Choroid plexus epithelial cell (primary cell): Measurements from ENCODE around the gene ELMO1.
"Not testable (repeated sequence)": the region's sequence is repeated elsewhere in the genome, so short reads cannot be mapped to it uniquely, and the experiment has no call there.

Experiments
- DNase-seq: peaks from one replicate; pipeline ENCODE4 v3.0.0-alpha.2; 2010; ENCODE audit warnings: low read depth
- H3K4me3 ChIP-seq: 2 replicates; pipeline ENCODE4 v1.5.1; 2011; ENCODE audit warnings: low read depth, mild to moderate bottlenecking, control low read depth, low read length, moderate library complexity
- CTCF ChIP-seq: conservative IDR thresholded peaks from 2 replicates; pipeline ENCODE4 v1.5.1; 2011; ENCODE audit warnings: low read depth, mild to moderate bottlenecking, control low read depth, inconsistent platforms, low read length, moderate library complexity

ELMO1 gene

DNA sequence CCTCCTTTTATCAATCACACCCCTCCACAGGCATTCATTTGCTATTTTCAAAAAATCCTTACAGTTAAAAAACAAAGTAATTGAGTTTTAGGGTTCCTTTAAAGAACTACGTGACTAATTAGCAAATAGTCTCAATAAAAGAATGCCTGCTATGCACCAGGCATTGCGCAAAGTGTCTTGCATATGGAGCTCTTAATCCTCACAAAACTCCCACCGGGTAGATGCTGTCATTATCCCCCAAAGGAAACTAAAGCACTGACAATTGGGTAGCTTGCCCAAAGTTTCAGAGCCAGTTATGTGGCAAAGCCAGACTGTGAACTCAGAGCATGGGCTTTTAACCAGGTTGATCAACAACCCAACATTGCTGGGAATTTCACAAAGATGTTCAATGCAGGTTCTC lies 305.7 kb downstream of the ELMO1 start:
- DNase-seq: no peak
- TF ChIP-seq CTCF: no peak
- no peak overlapping the region for H3K4me3 ChIP-seq

DNA sequence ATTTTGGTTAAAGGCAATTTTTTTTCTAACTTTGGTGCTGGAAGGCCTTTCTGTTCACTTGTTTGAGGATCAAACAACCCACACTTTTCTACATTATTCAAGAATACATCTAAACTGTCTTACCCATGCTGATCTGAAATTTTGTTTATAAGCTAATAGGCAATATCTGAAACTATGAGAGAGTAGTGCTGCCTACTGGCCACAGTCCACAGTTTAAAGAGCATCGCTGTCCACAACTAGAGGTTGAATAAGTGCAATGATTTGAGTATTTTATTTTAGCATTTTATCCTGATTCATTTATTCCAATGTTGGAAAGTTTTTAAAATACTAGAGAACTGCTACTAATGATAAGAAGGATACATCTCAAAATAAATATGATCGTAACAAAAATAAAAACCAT lies 306.9 kb downstream of the ELMO1 start:
- DNase-seq: no peak
- H3K4me3 ChIP-seq: no peak overlapping the region
- TF ChIP-seq CTCF: no peak

- H3K4me3 ChIP-seq, DNase-seq: not testable (repeated sequence)
Measured at GRCh38 chr7:37133902-37134301, 314.8 kb downstream of the ELMO1 start.

DNA sequence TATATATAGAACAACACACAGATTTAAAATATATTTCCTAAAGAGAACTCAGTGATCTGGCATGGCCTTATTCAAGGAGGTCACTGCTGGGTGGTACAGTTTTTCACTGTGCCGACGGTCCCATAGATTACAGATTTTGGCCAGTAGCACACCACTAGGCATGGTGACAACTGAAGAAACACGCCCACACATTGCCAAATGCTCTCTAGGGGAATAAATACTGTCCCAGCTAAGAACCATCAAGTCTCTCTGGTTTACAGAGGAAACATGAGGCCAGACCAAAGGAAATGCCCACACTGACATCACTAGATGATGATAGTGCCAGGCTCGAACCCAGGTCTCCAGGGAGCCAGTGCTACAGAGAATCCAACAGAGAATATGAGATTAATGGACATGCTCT lies 316.8 kb downstream of the ELMO1 start:
- H3K4me3 ChIP-seq: no peak overlapping the region
- TF ChIP-seq CTCF: no peak
- DNase-seq: no peak

- H3K4me3 ChIP-seq: no peak overlapping the region
- no peak for DNase-seq
- no peak for TF ChIP-seq CTCF
Measured at GRCh38 chr7:37129035-37129425, 319.6 kb downstream of the ELMO1 start.

DNA sequence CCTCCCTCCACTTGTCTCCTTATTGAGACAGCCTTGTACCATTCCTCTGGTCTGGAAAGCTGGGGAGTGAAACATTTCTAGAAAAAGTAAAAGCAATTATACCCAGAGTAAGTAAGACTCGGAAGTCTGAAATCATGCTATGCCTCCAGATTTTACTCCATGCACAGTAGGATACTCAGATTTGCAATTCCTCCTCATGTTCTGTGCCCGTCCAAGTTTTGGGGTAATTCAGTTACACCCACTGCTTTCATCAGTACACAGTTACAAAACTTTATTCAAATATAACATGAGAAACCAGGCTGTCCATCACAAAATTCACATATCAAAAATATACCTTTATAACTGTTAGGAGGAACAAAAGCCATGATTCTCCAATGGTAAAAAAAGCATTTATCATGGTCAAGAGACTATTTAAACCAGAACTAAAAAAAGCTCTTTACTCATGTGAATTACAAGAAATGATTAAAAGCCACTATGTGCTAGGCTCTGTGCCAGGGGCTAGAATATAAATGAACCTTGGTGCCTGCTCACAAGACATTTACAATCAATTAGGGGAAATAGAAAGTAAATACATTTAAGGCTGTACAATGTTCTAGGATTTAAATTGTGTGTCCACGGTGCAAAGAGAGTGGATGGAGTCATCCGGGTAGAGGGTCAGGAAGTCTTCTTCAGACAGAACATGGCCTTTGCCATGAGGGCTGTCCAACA lies 320.2 kb downstream of the ELMO1 start:
- DNase-seq: no peak
- no peak overlapping the region for H3K4me3 ChIP-seq
- TF ChIP-seq CTCF: no peak

DNA sequence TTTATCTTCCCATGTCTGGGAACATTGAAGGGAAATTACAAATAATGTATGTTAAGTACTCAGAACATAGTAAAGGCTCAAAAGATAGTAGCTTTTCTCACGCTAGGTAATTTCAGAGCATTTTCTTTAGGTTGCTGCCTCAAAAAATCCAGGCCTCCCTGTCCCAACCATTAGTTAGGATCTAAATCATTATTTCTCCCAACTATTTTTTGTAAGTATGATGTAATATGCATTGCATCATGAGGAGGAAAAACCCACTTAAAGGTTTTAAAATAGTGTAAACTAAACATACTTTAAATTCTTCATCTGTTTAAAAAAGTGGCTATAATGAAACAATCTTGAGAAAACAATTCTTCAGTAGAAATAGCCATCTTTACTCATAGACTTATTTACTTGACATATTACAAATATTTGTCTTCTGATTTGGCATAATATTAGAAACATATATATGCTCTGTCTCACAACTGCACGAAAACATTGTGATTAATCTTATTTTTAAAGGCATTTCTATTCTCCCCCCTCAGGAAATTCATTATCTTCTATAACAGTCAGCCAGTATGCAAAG lies 329.3 kb downstream of the ELMO1 start:
- no peak for TF ChIP-seq CTCF
- DNase-seq: no peak
- no peak overlapping the region for H3K4me3 ChIP-seq
